WERI-Rb-1 (cell line): Measurements from ENCODE around the gene C22orf23.

Source experiments
- DNase-seq: peaks from one replicate; pipeline ENCODE4 v3.0.0-alpha.2; 2020
- H3K27ac ChIP-seq: fragments of 250-450 bp; sonication (Bioruptor Pico); 2 replicates; pipeline ENCODE4 v1.5.1; 2020; ENCODE audit warnings: mild to moderate bottlenecking, moderate library complexity
- H3K27me3 ChIP-seq: fragments of 250-450 bp; sonication (Bioruptor Pico); 2 replicates; pipeline ENCODE4 v1.5.1; 2021; ENCODE audit warnings: mild to moderate bottlenecking, low read depth, moderate library complexity; ENCODE audit not compliant: insufficient read depth, severe bottlenecking
- H3K36me3 ChIP-seq: fragments of 250-450 bp; sonication (Bioruptor Pico); 2 replicates; pipeline ENCODE4 v1.5.1; 2020; ENCODE audit warnings: mild to moderate bottlenecking, moderate library complexity
- H3K4me3 ChIP-seq: 2 replicates; pipeline ENCODE4 v1.5.1; 2011; ENCODE audit warnings: low read depth, mild to moderate bottlenecking, control low read depth, low read length
- H3K9me3 ChIP-seq: fragments of 250-450 bp; sonication (Bioruptor Pico); 2 replicates; pipeline ENCODE4 v1.5.1; 2021; ENCODE audit warnings: mild to moderate bottlenecking, moderate library complexity; ENCODE audit not compliant: severe bottlenecking
- TF ChIP-seq, protein P1 (sequence below): IDR thresholded peaks from 2 replicates; pipeline ENCODE4 v1.5.1; 2011; ENCODE audit warnings: low read depth, mild to moderate bottlenecking, control low read depth, inconsistent platforms, low read length

Gene C22orf23

DNA sequence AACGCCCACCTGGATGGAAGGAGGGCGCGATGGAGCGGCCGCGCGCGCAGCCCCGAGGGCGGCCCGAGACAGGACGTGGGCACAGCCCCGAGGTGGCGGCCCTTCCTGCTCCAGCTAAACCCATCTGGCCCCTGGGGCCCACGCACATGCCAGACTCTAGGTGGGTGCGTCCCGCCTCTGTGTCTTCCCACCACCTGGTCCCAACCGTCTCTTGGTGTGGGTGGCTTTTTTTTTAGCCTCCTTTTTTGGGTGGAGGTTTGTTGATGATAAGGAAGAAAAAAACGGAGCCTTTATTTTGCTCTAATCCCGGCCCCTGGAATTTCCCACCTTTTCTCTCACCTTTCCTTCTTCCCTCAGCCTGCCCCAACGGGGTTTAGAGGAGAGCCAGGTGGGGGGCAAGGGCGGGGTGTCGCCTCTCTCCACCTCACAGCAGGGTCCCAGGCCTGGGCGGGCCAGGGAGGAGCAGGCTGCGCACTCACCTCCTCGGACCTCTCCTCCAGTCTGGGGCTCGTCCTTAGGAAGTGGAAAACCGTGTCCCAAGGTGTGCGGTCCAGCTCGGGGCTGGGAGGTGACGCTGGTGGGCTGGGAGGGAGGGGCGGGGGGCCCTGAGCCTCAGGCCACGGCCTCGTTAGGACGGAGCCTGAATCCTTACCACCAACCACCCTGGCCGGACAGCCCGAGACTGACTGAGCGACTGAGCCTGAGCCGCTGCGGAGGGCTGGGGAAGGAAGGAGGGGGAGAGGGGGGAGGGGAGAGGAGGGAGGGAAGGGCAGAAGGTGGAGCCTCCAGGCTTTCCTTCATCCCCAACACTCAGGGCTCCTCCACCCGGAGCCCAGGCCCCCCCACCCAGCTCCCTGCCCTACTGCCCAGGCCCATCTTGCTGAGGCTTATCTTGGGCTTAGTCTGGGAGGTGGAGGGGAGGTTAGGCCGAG, 30.7 kb upstream of the C22orf23 start, which contains the start of gene SOX10:
SOX10 (minus strand) TSS at position 696 of the 932 bp plus-strand sequence. CDS start 771 bp downstream, outside the sequence.
- H3K27ac ChIP-seq = no peak within 1 kb of the TSS
- H3K36me3 ChIP-seq = no peaks in the 10 kb centered on the region
- no peaks in the 10 kb centered on the region for H3K9me3 ChIP-seq
- no peak within 1 kb of the TSS for H3K4me3 ChIP-seq
- DNase-seq = peak; percentile 73
- TF ChIP-seq, protein P1, sequence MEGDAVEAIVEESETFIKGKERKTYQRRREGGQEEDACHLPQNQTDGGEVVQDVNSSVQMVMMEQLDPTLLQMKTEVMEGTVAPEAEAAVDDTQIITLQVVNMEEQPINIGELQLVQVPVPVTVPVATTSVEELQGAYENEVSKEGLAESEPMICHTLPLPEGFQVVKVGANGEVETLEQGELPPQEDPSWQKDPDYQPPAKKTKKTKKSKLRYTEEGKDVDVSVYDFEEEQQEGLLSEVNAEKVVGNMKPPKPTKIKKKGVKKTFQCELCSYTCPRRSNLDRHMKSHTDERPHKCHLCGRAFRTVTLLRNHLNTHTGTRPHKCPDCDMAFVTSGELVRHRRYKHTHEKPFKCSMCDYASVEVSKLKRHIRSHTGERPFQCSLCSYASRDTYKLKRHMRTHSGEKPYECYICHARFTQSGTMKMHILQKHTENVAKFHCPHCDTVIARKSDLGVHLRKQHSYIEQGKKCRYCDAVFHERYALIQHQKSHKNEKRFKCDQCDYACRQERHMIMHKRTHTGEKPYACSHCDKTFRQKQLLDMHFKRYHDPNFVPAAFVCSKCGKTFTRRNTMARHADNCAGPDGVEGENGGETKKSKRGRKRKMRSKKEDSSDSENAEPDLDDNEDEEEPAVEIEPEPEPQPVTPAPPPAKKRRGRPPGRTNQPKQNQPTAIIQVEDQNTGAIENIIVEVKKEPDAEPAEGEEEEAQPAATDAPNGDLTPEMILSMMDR = no peak
- no peaks in the 10 kb centered on the region for H3K27me3 ChIP-seq

DNA sequence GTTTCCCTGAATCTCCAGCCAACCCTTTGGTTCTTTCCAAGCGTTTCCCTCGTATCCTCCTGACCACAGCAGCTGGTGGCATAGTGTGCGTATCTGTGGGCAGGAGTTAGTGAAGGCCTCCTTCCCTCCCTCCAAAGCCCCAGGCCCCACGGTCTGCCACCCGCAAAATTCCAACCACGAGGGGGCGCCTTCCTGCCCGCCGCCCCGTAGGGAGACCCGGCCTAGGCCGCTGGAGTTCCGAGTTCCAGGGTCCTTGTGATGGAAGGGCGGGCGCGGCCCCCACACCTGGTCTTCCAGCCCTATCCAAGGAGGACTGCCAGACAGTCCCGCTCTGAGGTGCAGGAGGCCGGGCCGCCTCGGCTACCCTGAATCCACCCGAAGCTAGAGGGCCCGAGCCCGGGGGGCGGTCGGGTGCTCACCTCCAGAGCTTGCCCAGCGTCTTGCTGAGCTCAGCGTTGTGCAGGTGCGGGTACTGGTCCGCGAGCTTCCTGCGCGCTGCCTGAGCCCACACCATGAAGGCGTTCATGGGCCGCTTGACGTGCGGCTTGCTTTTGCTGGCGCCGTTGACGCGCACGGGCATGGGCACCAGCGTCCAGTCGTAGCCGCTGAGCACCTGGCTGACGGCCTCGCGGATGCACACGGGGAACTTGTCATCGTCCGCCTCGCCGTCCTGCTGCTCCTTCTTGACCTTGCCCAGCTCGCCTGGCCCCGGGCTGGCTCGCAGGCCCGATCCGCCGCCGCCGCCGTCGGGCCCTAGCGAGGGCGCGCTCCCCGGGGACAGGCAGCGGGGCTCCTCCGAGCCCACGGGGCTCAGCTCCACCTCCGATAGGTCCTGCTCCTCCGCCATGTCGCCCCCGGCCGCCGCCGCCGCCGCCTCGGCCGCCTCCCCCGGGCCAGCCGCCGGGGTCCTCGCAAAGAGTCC, 29.8 kb upstream of the C22orf23 start:
- TF ChIP-seq, protein P1 = no peak
- Histone ChIP-seq H3K27ac (no peak overlapping the region), H3K36me3 (no peaks in the 10 kb centered on the region), H3K4me3 (no peak overlapping the region), H3K27me3 (no peaks in the 10 kb centered on the region), H3K9me3 (no peaks in the 10 kb centered on the region)
- no peak for DNase-seq

DNA sequence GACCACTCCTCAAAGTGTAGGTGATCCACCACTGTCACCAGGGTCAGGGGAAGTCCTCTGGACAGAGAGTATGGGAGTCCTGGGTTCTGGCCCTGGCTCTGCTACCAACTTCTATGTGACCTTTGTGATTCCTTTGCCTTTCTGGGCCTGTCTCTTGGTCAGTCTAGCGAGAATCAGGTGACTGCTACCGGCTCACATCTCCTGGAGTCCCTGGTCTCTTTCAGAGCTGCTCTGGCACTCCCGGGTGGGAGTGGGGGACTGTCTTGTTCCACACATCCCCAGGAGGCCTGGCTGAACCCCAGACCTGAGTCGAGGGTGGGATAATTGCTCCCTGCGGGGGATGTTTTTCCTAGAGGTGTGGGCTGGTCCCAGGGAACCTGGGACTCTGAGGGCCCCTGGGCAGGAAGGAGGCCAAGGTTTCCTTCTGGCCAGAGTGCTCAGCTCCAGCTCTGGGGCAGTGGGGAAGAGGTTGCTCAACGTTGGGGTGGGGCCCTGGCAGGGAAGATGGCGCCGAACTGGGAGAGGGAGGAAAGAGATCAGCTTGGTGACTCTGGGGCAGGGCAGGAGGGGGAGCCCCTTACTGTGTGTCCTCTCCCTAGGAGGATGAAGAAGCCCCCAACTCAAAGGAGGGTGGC, 28.9 kb upstream of the C22orf23 start:
- no peaks in the 10 kb centered on the region for H3K36me3 ChIP-seq
- H3K9me3 ChIP-seq = no peaks in the 10 kb centered on the region
- no peaks in the 10 kb centered on the region for H3K27me3 ChIP-seq
- H3K27ac ChIP-seq = no peak overlapping the region
- no peak overlapping the region for H3K4me3 ChIP-seq
- TF ChIP-seq, protein P1 = no peak
- DNase-seq = no peak

DNA sequence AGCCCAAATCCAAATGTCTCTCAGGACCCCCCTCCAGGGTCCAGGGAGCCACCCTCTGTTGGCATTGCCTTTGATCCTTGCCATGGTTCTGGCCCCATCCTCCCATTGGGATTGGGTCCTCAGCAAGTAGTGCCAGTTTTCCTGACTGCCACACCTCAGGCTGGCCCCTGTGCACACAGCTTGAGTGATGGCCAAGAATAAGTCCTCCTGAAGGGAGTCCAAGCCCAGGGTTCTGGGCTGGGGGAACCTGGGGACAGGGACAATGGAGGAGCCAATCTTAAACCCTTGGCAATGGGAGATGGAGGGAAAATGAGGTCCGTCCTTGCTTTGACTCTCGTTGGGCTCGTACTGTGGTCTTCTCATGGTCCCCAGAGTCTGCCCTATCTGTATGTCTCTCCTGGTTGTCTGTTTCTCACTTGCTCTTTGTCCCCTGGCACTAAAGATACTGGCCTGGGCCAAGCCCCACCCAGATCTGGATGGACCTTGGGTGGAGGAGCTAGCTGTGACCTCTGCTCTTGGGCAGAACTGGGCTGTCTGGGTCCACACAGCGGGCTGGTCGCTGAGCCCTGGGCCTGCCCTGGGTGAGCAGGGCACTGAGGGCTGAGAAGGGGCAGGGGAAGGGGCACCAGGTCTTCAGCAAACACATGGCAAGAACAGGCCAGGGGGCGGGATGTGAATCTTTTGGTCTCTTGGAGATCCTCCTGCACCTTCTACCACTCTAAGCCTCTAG, 28.0 kb upstream of the C22orf23 start:
- no peak for DNase-seq
- no peak overlapping the region for H3K27ac ChIP-seq
- H3K27me3 ChIP-seq = no peaks in the 10 kb centered on the region
- H3K9me3 ChIP-seq = no peaks in the 10 kb centered on the region
- no peak overlapping the region for H3K4me3 ChIP-seq
- TF ChIP-seq, protein P1 = no peak
- H3K36me3 ChIP-seq = no peaks in the 10 kb centered on the region

DNA sequence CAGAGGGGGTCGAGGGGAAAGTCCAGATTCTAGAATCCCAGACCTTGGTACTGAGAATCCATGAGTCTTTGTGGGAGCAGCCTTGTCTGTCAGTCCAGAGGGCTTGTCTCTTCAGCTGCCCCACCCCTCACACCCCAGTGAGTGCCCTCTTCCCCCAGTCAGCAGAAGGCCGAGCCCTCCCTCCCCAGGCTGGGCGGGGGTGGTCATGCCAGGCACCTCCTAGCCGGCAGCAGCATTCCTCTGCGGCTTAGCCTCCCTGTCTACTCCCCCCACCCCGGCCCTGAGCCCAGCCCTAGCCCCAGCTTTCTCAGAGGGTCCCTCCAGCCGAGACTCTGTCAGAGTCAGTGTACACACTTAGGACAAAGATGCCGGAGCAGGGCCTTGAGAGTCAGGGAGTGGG, 26.4 kb upstream of the C22orf23 start:
- DNase-seq = peak; percentile 30

More for the DNA sequence above, 26.4 kb upstream of the C22orf23 start:
- H3K27me3 ChIP-seq = no peaks in the 10 kb centered on the region
- no peak overlapping the region for H3K27ac ChIP-seq
- H3K9me3 ChIP-seq = no peaks in the 10 kb centered on the region
- TF ChIP-seq, protein P1 = no peak
- H3K36me3 ChIP-seq = no peaks in the 10 kb centered on the region; the same call in 1 of the 2 replicates
- no peak overlapping the region for H3K4me3 ChIP-seq
